HG02759 (cell line): Measurements from ENCODE around the gene TAS2R14.

ENCODE experiments used
- ATAC-seq: cut with Tn5 transposase; IDR thresholded peaks from one replicate; pipeline ENCODE4 v1.9.1; 2021; ENCODE audit warnings: mild to moderate bottlenecking, moderate library complexity; ENCODE audit not compliant: unreplicated experiment

Gene TAS2R14

DNA sequence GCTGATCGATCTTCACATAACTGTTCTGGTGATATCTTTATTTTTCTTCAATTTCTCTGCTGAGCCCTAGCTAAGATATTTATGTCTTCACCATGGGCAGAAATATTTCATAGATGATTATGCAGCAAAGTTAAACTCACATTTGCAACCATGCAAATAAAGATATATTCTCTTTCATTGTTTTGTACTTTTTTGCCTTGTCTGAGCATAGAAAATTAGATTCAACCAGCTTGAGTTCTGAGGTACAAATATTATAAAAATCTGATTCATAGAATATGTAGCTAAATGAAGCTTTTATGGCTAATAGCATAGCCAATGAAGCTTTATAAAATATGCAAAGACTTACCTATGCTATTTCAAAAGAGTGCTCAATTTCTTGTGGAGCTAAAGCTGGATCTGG lies 29.6 kb downstream of the TAS2R14 start, which contains the start of gene TAS2R13:
TSS of gene TAS2R13 (minus strand) at position 101 of the 400 bp plus-strand sequence. CDS start 264 bp downstream, outside the sequence.
- ATAC-seq, result no peak

DNA sequence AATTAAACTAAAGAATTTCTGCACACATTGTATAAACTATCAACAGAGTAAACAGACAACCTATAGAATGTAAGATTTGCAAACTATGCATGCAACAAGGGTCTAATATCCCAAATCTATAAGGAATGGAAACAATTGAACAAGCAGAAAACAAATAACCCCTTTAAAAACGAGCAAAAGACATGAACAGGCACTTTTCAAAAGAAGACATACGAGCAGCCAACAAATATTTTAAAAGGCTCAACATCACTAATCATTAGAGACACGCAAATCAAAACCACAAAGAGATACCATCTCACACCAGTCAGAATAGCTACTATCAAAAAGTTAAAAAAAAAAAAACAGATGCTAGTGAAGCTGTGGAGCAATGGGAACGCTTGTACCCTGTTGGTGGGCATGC lies 34.4 kb downstream of the TAS2R14 start:
- ATAC-seq, result no peak

DNA sequence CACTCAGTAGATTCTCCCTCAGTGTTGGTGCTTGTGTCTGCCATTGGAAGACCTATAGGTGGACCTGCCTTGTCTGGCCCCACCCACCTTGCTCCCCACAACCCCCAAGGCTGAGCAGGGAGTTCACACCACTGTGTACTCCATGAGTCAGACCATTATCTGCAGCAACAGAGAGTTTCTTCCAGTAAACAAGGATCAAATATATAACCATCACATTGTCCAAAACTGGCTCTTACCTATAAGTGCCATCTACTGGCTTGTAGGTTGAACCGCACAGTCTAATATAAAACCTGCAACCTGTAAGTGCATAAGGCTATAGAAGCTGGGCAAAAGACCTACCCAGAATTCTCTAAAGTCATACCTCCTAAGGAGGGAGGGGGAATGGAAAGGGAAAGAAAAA lies 37.6 kb downstream of the TAS2R14 start:
- ATAC-seq, result no peak

DNA sequence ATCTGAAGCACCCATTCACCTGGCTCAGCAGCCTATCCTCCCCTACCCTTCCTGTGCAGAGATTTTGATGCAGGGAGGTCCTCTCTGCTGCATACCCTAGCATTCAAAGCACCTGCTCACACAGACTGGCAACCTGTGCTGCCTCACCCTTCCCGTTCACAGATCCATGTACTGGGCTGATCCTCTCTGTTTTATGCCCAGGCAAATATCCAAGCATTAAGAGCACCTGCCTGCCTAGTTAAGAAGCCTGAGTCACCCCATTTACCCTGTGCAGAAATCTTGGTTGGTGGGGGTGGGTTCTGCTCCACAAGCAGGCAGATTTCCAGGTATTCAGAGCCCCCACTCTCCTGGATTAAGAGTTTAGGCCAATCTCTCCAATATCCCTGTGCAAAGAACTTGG lies 38.1 kb downstream of the TAS2R14 start:
- ATAC-seq, result no peak

DNA sequence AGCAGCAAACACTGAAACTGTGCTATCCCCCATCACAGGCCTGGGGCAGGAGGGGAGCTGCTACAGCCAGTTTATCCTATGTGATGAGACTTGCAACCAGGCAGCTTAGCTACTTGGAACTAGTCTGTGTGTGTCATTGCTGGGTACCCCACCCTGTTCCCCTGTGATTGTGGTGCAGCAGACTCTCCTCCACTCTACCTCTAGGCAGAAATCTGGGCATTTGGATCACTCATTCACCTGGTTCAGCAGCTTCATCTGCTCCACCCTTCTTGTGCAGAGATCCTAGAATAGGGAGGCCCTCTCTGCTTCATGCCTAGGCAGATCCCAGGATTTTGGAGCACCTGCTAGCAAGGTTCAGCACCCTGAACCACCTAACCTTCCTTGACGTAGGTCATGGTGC lies 38.5 kb downstream of the TAS2R14 start:
- no peak for ATAC-seq

DNA sequence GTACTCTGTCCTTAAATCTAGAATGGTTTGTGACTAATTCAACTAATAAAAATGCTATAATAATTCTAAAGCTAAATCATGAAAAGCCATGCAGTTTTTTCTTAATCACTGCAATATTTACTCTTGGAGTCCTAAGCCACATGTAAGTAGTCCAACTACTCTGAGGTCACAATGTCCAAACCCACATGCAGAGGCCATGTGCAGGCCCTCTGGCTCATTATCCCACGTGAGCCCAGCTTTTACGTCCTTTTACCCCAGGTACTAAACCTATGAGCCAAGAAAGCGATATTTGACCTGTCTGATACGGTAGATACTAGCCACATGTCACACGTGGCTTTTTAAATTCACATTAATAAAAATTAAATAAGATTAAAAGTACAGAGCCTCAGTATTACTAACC lies 42.2 kb downstream of the TAS2R14 start:
- ATAC-seq, result no peak

DNA sequence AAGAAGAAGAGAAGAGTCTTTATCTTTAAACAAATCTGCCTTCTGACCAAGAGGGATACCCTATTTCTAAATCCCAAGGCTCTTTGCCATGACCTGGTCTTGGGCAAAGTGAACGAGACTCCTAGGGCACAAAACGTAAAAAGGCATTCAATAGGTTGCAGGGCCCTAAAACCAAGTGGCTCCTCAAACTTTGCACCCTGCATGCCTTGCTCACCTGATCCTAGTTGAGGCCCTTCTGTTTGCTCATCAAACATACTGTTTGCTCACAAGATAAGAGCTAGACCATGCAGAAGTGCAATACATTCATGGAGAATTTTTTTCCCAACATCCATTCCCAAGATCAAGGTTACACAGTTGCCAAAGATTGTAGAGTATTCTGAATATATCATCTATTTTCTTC lies 47.1 kb downstream of the TAS2R14 start:
- no peak for ATAC-seq

DNA sequence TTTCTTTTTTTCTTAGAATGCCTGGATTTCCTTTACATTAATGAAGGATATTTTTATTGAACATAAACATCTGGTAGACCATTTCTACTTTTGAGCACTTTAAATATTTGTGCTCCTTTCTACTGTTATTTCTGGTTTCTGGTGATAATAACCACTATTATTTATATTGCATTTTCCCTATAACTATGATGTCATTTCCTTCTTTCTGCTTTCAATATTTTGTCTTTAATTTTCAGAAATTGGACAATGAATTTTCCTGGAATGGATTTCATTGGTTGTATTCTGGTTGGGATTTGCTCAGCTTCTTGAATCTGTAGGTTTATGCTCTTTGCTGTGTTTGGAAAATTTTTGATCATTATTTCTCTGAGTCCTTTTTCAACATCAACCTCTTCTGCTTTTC lies 49.8 kb downstream of the TAS2R14 start:
- ATAC-seq, result no peak
